CD4-positive, alpha-beta T cell treated with Interleukin-2 at 100 ng/mL for 4 hours (primary cell): Measurements from ENCODE around the gene BAIAP2.

Experiments
- DNase-seq: peaks from one replicate; pipeline ENCODE4 v3.0.0-alpha.2; 2020; ENCODE audit warnings: low spot score

BAIAP2 gene

GRCh38 chr17:81126281-81127132 lies 91.6 kb downstream of the BAIAP2 start:
- DNase-seq, result no peak

GRCh38 chr17:81127133-81127455 lies 92.1 kb downstream of the BAIAP2 start:
- no peak for DNase-seq

GRCh38 chr17:81127526-81128177 lies 92.7 kb downstream of the BAIAP2 start:
- DNase-seq, result no peak

- no peak for DNase-seq
Observed at GRCh38 chr17:81128338-81128737, 93.4 kb downstream of the BAIAP2 start.

GRCh38 chr17:81128774-81129173 lies 93.8 kb downstream of the BAIAP2 start:
- no peak for DNase-seq

GRCh38 chr17:81129289-81129688 lies 94.3 kb downstream of the BAIAP2 start:
- no peak for DNase-seq

- DNase-seq, result no peak
Observed at GRCh38 chr17:81129711-81130367, 94.9 kb downstream of the BAIAP2 start.

- DNase-seq, result no peak
Observed at GRCh38 chr17:81130385-81131361, 95.7 kb downstream of the BAIAP2 start.

- no peak for DNase-seq
Observed at GRCh38 chr17:81131486-81132196, 96.7 kb downstream of the BAIAP2 start.

- DNase-seq, result no peak
Observed at GRCh38 chr17:81132197-81132540, 97.2 kb downstream of the BAIAP2 start.

GRCh38 chr17:81132770-81133723 lies 98.1 kb downstream of the BAIAP2 start:
- DNase-seq, result no peak

- DNase-seq, result no peak
Observed at GRCh38 chr17:81134064-81134781, 99.3 kb downstream of the BAIAP2 start.

- DNase-seq, result no peak
Observed at GRCh38 chr17:81135505-81136278, 100.7 kb downstream of the BAIAP2 start.

- no peak for DNase-seq
Observed at GRCh38 chr17:81136366-81136765, 101.4 kb downstream of the BAIAP2 start.

GRCh38 chr17:81137248-81137647 lies 102.3 kb downstream of the BAIAP2 start:
- DNase-seq, result no peak

GRCh38 chr17:81138083-81138482 lies 103.1 kb downstream of the BAIAP2 start:
- no peak for DNase-seq

- DNase-seq, result no peak
Observed at GRCh38 chr17:81138500-81138899, 103.5 kb downstream of the BAIAP2 start.

GRCh38 chr17:81139428-81139827 lies 104.5 kb downstream of the BAIAP2 start:
- DNase-seq, result no peak

GRCh38 chr17:81140018-81140417 lies 105.1 kb downstream of the BAIAP2 start:
- no peak for DNase-seq
